Stimulated activated CD8-positive, alpha-beta memory T cell treated with anti-CD3 and anti-CD28 coated beads, Interleukin-4, amount 100 ng/mL, for 4 hours (primary cell): ENCODE data around the gene TRIM15.
A peak's percentile ranks its signal among the peaks of the same experiment; 100 is the strongest.
"Not testable (repeated sequence)": the region's sequence is repeated elsewhere in the genome, so short reads cannot be mapped to it uniquely, and the experiment has no call there.

Experiments used
- DNase-seq, 2 donors: peaks; one replicate each; pipeline ENCODE4 v3.0.0-alpha.2; 2020; ENCODE audit warnings: low read depth in 2 of 2, low spot score in 1 of 2

The TRIM15 gene

GRCh38 chr6:30198166-30199084 lies 35.1 kb downstream of the TRIM15 start:
- DNase-seq: no peak

GRCh38 chr6:30200551-30201281 lies 37.4 kb downstream of the TRIM15 start:
- no peak for DNase-seq

- no peak for DNase-seq
These were observed 39.0 kb downstream of the TRIM15 start for GRCh38 chr6:30202366-30202765.

GRCh38 chr6:30204116-30204515 lies 40.8 kb downstream of the TRIM15 start:
- DNase-seq: no peak

GRCh38 chr6:30206152-30206551 lies 42.8 kb downstream of the TRIM15 start:
- DNase-seq: no peak

- no peak for DNase-seq
These were observed 43.7 kb downstream of the TRIM15 start for GRCh38 chr6:30206799-30207618.

- DNase-seq: no peak
These were observed 44.4 kb downstream of the TRIM15 start for GRCh38 chr6:30207619-30208295.

- DNase-seq: no peak
These were observed 48.0 kb downstream of the TRIM15 start for GRCh38 chr6:30211306-30211705.

- no peak for DNase-seq
These were observed 48.6 kb downstream of the TRIM15 start for GRCh38 chr6:30211899-30212298.

- DNase-seq: peak; percentile 92 to 94
These were observed 49.7 kb downstream of the TRIM15 start, which contains the start of gene TRIM26 for GRCh38 chr6:30212865-30213666. TRIM26 (minus strand) TSS chr6:30213406; CDS start chr6:30199103, 14,303 bp downstream.

- no peak for DNase-seq
These were observed 50.3 kb downstream of the TRIM15 start for GRCh38 chr6:30213667-30213956.

GRCh38 chr6:30213957-30214656 lies 50.8 kb downstream of the TRIM15 start:
- peak; percentile 39 to 53 for DNase-seq

GRCh38 chr6:30214657-30214982 lies 51.3 kb downstream of the TRIM15 start:
- no peak for DNase-seq

- no peak for DNase-seq
These were observed 52.8 kb downstream of the TRIM15 start for GRCh38 chr6:30216096-30216495.

- DNase-seq: peak in 1 of 2 donors; percentile 18
These were observed 55.9 kb downstream of the TRIM15 start for GRCh38 chr6:30219244-30219643.

GRCh38 chr6:30221395-30221794 lies 58.0 kb downstream of the TRIM15 start:
- DNase-seq: not testable (repeated sequence)

GRCh38 chr6:30221956-30222355 lies 58.6 kb downstream of the TRIM15 start:
- not testable (repeated sequence) for DNase-seq
